Spinal cord (tissue), 10 donors: ENCODE results near the gene ARSJ. TPM values are rescaled to one million over a fixed set of nuclear protein-coding genes. Genes with fewer than 3 reads are reported as not detected.

Experiments used
- DNase-seq, 6 donors: peaks; one replicate each; pipeline versions ENCODE4 v3.0.0 to v3.0.0-alpha.2; 2013 to 2015; ENCODE audit warnings: low spot score in 6 of 6, low read depth in 4 of 6
- H3K27ac ChIP-seq: one replicate; pipeline ENCODE4 v1.5.1; 2013; ENCODE audit warnings: low read depth, low read length, control low read depth
- H3K27me3 ChIP-seq: one replicate; pipeline ENCODE4 v1.6.1; 2013; ENCODE audit warnings: low read length; ENCODE audit not compliant: control insufficient read depth, insufficient read depth
- H3K36me3 ChIP-seq: one replicate; pipeline ENCODE4 v1.6.1; 2013; ENCODE audit warnings: low read length; ENCODE audit not compliant: control insufficient read depth, insufficient read depth
- H3K4me1 ChIP-seq: one replicate; pipeline ENCODE4 v1.6.1; 2013; ENCODE audit warnings: low read length; ENCODE audit not compliant: control insufficient read depth, insufficient read depth
- H3K4me3 ChIP-seq: one replicate; pipeline ENCODE4 v1.5.1; 2013; ENCODE audit warnings: low read depth, low read length, control low read depth
- H3K9me3 ChIP-seq: one replicate; pipeline ENCODE4 v1.6.1; 2013; ENCODE audit warnings: low read length; ENCODE audit not compliant: control insufficient read depth, insufficient read depth
- WGBS: methylation state at CpG from one replicate; pipeline ENCODE4 v1.1.5; 2013; ENCODE audit warnings: missing lambda C conversion rate; ENCODE audit not compliant: insufficient coverage; 5-methylcytosine and 5-hydroxymethylcytosine counted together
- polyA plus RNA-seq, 2 donors: library from polyadenylated mRNA; unstranded; fragments of 120-200 nt; gene quantifications; one replicate each; pipeline ENCODE4 v1.2.1, GENCODE V29; 2013; ENCODE audit not compliant: insufficient read length in 2 of 2
- total RNA-seq, 2 donors: library from RNA; depleted of rRNA in 1 of 2; stranded (reverse); fragments of 120-200 nt in 1 of 2; fragments of >200 nt in 1 of 2; gene quantifications; one replicate each; pipeline versions ENCODE4 v1.2.3 to v1.2.4, GENCODE V29; 2013 to 2014
- donor health status: healthy.

The ARSJ gene
- total and polyA plus RNA-seq, 4 donors, result 0.66 to 3.1 (median 1.5) TPM

- no peaks in the 10 kb centered on the region for H3K27me3 ChIP-seq
- H3K9me3 ChIP-seq, result no peaks in the 10 kb centered on the region
- no peaks in the 10 kb centered on the region for H3K4me1 ChIP-seq
- no peak overlapping the region for H3K27ac ChIP-seq
- no peaks in the 10 kb centered on the region for H3K36me3 ChIP-seq
- H3K4me3 ChIP-seq, result no peak overlapping the region
- DNase-seq, result no peak
Measured at GRCh38 chr4:113873508-113873907, 105.9 kb downstream of the ARSJ start.

- no peak for DNase-seq
- Histone ChIP-seq H3K9me3 (no peaks in the 10 kb centered on the region), H3K4me3 (no peak overlapping the region), H3K27ac (no peak overlapping the region), H3K27me3 (no peaks in the 10 kb centered on the region), H3K4me1 (no peaks in the 10 kb centered on the region), H3K36me3 (no peaks in the 10 kb centered on the region)
- WGBS, result 86% methylated on average over 5 of the region's 5 CpGs
Measured at GRCh38 chr4:113872426-113873260, 106.8 kb downstream of the ARSJ start.

GRCh38 chr4:113871080-113871479, 108.4 kb downstream of the ARSJ start:
- Histone ChIP-seq H3K27ac (no peak overlapping the region), H3K4me3 (no peak overlapping the region), H3K4me1 (no peaks in the 10 kb centered on the region), H3K36me3 (no peaks in the 10 kb centered on the region), H3K27me3 (no peaks in the 10 kb centered on the region), H3K9me3 (no peaks in the 10 kb centered on the region)
- no peak for DNase-seq
- WGBS, result 80% methylated on average over 1 of the region's 1 CpG

GRCh38 chr4:113869743-113870375, 109.6 kb downstream of the ARSJ start:
- no peak for DNase-seq
- Histone ChIP-seq H3K27ac (no peak overlapping the region), H3K27me3 (no peaks in the 10 kb centered on the region), H3K4me1 (no peaks in the 10 kb centered on the region), H3K4me3 (no peak overlapping the region), H3K9me3 (no peaks in the 10 kb centered on the region), H3K36me3 (no peaks in the 10 kb centered on the region)
- WGBS, result no CpG with 5 or more reads among the region's 4 CpGs

GRCh38 chr4:113866611-113867010, 112.8 kb downstream of the ARSJ start:
- Histone ChIP-seq H3K27ac (no peak overlapping the region), H3K36me3 (no peaks in the 10 kb centered on the region), H3K27me3 (no peaks in the 10 kb centered on the region), H3K4me3 (no peak overlapping the region), H3K9me3 (no peaks in the 10 kb centered on the region), H3K4me1 (no peaks in the 10 kb centered on the region)
- 85% methylated on average over 2 of the region's 2 CpGs for WGBS
- no peak for DNase-seq

GRCh38 chr4:113858924-113859323, 120.5 kb downstream of the ARSJ start:
- no peaks in the 10 kb centered on the region for H3K36me3 ChIP-seq
- DNase-seq, result no peak
- no CpG with 5 or more reads among the region's 1 CpG for WGBS
- H3K27ac ChIP-seq, result no peak overlapping the region
- no peak overlapping the region for H3K4me3 ChIP-seq
- H3K4me1 ChIP-seq, result no peaks in the 10 kb centered on the region
- H3K27me3 ChIP-seq, result no peaks in the 10 kb centered on the region
- no peaks in the 10 kb centered on the region for H3K9me3 ChIP-seq

- no peaks in the 10 kb centered on the region for H3K36me3 ChIP-seq
- H3K4me1 ChIP-seq, result peaks cover 4% of the 10 kb centered on the region
- H3K4me3 ChIP-seq, result no peak overlapping the region
- H3K27ac ChIP-seq, result no peak overlapping the region
- no peaks in the 10 kb centered on the region for H3K9me3 ChIP-seq
- H3K27me3 ChIP-seq, result no peaks in the 10 kb centered on the region
- WGBS, result 99% methylated on average over 4 of the region's 5 CpGs
- DNase-seq, result no peak
Measured at GRCh38 chr4:113851816-113852215, 127.6 kb downstream of the ARSJ start.

Other genes with a start within 250 kb of the ARSJ start
- 100 to 1,000 TPM in 1 of 2 donors, 10 to 100 TPM in 1; 64.4 to 154 TPM for gene CAMK2D, start 217.9 kb downstream of the ARSJ start, total RNA-seq
- gene CAMK2D, start 217.9 kb downstream of the ARSJ start, polyA plus RNA-seq, result 100 to 1,000 TPM in 1 of 2 donors, 10 to 100 TPM in 1; 88.3 to 102 TPM